Heart left ventricle (tissue), 13 donors: Measurements from ENCODE around the gene SEMA4F.

ENCODE experiments used
- POLR2A ChIP-seq, 2 donors: fragments of 450-650 bp; IDR thresholded peaks; one replicate each; pipeline ENCODE4 v1.6.1; 2017; ENCODE audit warnings: antibody characterized with exemption in 2 of 2, mild to moderate bottlenecking in 2 of 2, moderate library complexity in 2 of 2
- TF ChIP-seq, protein P1 (sequence below), 12 donors: fragments of 200-600 bp; sonication (generic) in 4 of 12; IDR thresholded peaks; one replicate each; pipeline versions ENCODE4 v1.5.0 to v1.8.0; 2018 to 2022; ENCODE audit warnings: antibody characterized with exemption in 12 of 12, mild to moderate bottlenecking in 5 of 12
- donor health status: ischemic (EF 13 %, LVEDD 7.1; RV severe dilation, severe dysfunction).
- donor health status: DM: no; HTN: yes; CAD: no.
- donor health status: DM: no; HTN: no; CAD: no.
- donor health status: ischemic (EF 25% LVEDD 6.9; RV normal size, moderate dysfunction).
- donor health status: ischemic (EF 25% LVEDD 5.7; RV mildly dilated, moderate dysfunction).
- donor health status: ischemic (EF 35%, LVEDD 5.7; RV mildly dilated, moderate dysfunction).
- donor health status: nonischemic (EF 11% LVEDD 7.7; RV severe dilation, severe dysfunction).
- donor health status: DM: yes; HTN: yes; CAD: no.
- donor health status: PGD.
- donor health status: ischemic (EF 29% LVEDD 5.4; RV normal size, mild dysfunction).
- donor health status: nonischemic (EF 23%, LVEDD 6.1; RV moderate dilation, normal function).

DNA sequence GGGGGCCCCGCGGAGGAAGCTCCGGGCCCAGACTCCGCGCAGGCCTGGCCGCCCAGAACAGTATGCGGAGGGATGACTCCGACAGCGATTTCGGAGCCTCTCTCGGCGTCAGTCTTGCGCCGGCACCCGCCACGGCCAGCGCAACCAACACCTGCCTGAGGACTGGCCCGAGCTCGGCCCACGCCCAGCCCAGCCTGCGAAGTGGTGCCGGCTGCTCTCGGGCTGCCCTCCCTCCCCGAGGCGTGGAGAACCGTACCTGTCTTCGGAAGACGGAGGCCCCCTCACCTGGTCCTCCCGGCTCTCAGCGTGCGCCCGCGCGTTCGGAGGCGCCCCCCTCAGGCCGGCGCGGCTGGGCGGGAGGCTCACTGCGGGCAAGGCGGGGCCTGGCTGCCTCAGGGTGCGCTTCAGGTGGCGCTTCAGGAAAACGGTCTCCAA is 6.0 kb upstream of the SEMA4F start, which contains the start of gene M1AP:
- TF ChIP-seq, protein P1, sequence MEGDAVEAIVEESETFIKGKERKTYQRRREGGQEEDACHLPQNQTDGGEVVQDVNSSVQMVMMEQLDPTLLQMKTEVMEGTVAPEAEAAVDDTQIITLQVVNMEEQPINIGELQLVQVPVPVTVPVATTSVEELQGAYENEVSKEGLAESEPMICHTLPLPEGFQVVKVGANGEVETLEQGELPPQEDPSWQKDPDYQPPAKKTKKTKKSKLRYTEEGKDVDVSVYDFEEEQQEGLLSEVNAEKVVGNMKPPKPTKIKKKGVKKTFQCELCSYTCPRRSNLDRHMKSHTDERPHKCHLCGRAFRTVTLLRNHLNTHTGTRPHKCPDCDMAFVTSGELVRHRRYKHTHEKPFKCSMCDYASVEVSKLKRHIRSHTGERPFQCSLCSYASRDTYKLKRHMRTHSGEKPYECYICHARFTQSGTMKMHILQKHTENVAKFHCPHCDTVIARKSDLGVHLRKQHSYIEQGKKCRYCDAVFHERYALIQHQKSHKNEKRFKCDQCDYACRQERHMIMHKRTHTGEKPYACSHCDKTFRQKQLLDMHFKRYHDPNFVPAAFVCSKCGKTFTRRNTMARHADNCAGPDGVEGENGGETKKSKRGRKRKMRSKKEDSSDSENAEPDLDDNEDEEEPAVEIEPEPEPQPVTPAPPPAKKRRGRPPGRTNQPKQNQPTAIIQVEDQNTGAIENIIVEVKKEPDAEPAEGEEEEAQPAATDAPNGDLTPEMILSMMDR (IDR thresholded peaks at IDR 0.05), result no peak
- TF ChIP-seq POLR2A (IDR thresholded peaks at IDR 0.05), result no peak
